GM15510 (cell line): ENCODE results near the gene WASHC4.

ENCODE experiments used
- POLR2A ChIP-seq: IDR thresholded peaks from 3 replicates; pipeline ENCODE4 v1.6.1; 2011; ENCODE audit warnings: borderline replicate concordance; ENCODE audit not compliant: insufficient read length; ENCODE audit errors: extremely low read depth

Gene WASHC4

GRCh38 chr12:105113094-105113493, 5.6 kb downstream of the WASHC4 start:
- TF ChIP-seq POLR2A, result no peak

GRCh38 chr12:105116969-105117368, 9.4 kb downstream of the WASHC4 start:
- TF ChIP-seq POLR2A, result no peak

- no peak for TF ChIP-seq POLR2A
These were observed 13.0 kb downstream of the WASHC4 start for GRCh38 chr12:105120551-105120950.

- TF ChIP-seq POLR2A, result no peak
These were observed 30.7 kb downstream of the WASHC4 start for GRCh38 chr12:105138248-105138647.

GRCh38 chr12:105141320-105141922, 33.9 kb downstream of the WASHC4 start:
- no peak for TF ChIP-seq POLR2A

GRCh38 chr12:105142259-105142658, 34.7 kb downstream of the WASHC4 start:
- TF ChIP-seq POLR2A, result no peak

GRCh38 chr12:105156260-105156659, 48.7 kb downstream of the WASHC4 start:
- TF ChIP-seq POLR2A, result no peak

GRCh38 chr12:105157606-105158005, 50.1 kb downstream of the WASHC4 start:
- no peak for TF ChIP-seq POLR2A

- TF ChIP-seq POLR2A, result no peak
These were observed 51.3 kb downstream of the WASHC4 start for GRCh38 chr12:105158876-105159275.

- no peak for TF ChIP-seq POLR2A
These were observed 54.6 kb downstream of the WASHC4 start for GRCh38 chr12:105162174-105162573.

GRCh38 chr12:105164068-105164467, 56.5 kb downstream of the WASHC4 start:
- no peak for TF ChIP-seq POLR2A

GRCh38 chr12:105166736-105167135, 59.2 kb downstream of the WASHC4 start:
- no peak for TF ChIP-seq POLR2A

- TF ChIP-seq POLR2A, result no peak
These were observed 59.8 kb downstream of the WASHC4 start for GRCh38 chr12:105167346-105167745.

- TF ChIP-seq POLR2A, result no peak
These were observed 60.5 kb downstream of the WASHC4 start for GRCh38 chr12:105168006-105168405.

- no peak for TF ChIP-seq POLR2A
These were observed 62.6 kb downstream of the WASHC4 start for GRCh38 chr12:105170139-105170538.

GRCh38 chr12:105171691-105172436, 64.3 kb downstream of the WASHC4 start:
- TF ChIP-seq POLR2A, result no peak
